Suprapubic skin (tissue), 4 donors: Measurements from ENCODE around the gene PTPN20.

ENCODE experiments used
- CTCF ChIP-seq, 2 donors: fragments of 200-600 bp in 1 of 2; fragments of 450-650 bp in 1 of 2; sonication (generic) in 1 of 2; IDR thresholded peaks; one replicate each; pipeline ENCODE4 v1.5.1; 2016 to 2019; ENCODE audit warnings: antibody characterized with exemption in 2 of 2, mild to moderate bottlenecking in 1 of 2, moderate library complexity in 1 of 2
- EP300 ChIP-seq: sonication (generic); formaldehyde crosslinking; IDR thresholded peaks from one replicate; pipeline ENCODE4 v1.6.1; 2017; ENCODE audit warnings: antibody characterized with exemption
- POLR2A ChIP-seq, 2 donors: fragments of 450-650 bp; IDR thresholded peaks; one replicate each; pipeline ENCODE4 v1.6.1; 2017; ENCODE audit warnings: antibody characterized with exemption in 2 of 2, mild to moderate bottlenecking in 2 of 2, moderate library complexity in 2 of 2
- POLR2AphosphoS5 ChIP-seq, 3 donors: sonication (generic); formaldehyde crosslinking; IDR thresholded peaks; one replicate each; pipeline ENCODE4 v1.6.1; 2017; ENCODE audit warnings: antibody characterized with exemption in 3 of 3

- TF ChIP-seq POLR2A (IDR thresholded peaks at IDR 0.05) (no peak), CTCF (IDR thresholded peaks at IDR 0.05) (no peak), POLR2AphosphoS5 (IDR thresholded peaks at IDR 0.05) (no peak), EP300 (no peak)
These were observed 119.0 kb downstream of the PTPN20 start for GRCh38 chr10:47030191-47030703.
